Spinal cord (tissue), 10 donors: ENCODE results near the gene NCOR2. TPM values are rescaled to one million over a fixed set of nuclear protein-coding genes. Genes with fewer than 3 reads are reported as not detected.

ENCODE experiments used
- DNase-seq, 6 donors: peaks; one replicate each; pipeline versions ENCODE4 v3.0.0 to v3.0.0-alpha.2; 2013 to 2015; ENCODE audit warnings: low spot score in 6 of 6, low read depth in 4 of 6
- H3K27ac ChIP-seq: one replicate; pipeline ENCODE4 v1.5.1; 2013; ENCODE audit warnings: low read depth, low read length, control low read depth
- H3K27me3 ChIP-seq: one replicate; pipeline ENCODE4 v1.6.1; 2013; ENCODE audit warnings: low read length; ENCODE audit not compliant: control insufficient read depth, insufficient read depth
- H3K36me3 ChIP-seq: one replicate; pipeline ENCODE4 v1.6.1; 2013; ENCODE audit warnings: low read length; ENCODE audit not compliant: control insufficient read depth, insufficient read depth
- H3K4me1 ChIP-seq: one replicate; pipeline ENCODE4 v1.6.1; 2013; ENCODE audit warnings: low read length; ENCODE audit not compliant: control insufficient read depth, insufficient read depth
- H3K4me3 ChIP-seq: one replicate; pipeline ENCODE4 v1.5.1; 2013; ENCODE audit warnings: low read depth, low read length, control low read depth
- H3K9me3 ChIP-seq: one replicate; pipeline ENCODE4 v1.6.1; 2013; ENCODE audit warnings: low read length; ENCODE audit not compliant: control insufficient read depth, insufficient read depth
- WGBS: methylation state at CpG from one replicate; pipeline ENCODE4 v1.1.5; 2013; ENCODE audit warnings: missing lambda C conversion rate; ENCODE audit not compliant: insufficient coverage; 5-methylcytosine and 5-hydroxymethylcytosine counted together
- polyA plus RNA-seq, 2 donors: library from polyadenylated mRNA; unstranded; fragments of 120-200 nt; gene quantifications; one replicate each; pipeline ENCODE4 v1.2.1, GENCODE V29; 2013; ENCODE audit not compliant: insufficient read length in 2 of 2
- total RNA-seq, 2 donors: library from RNA; depleted of rRNA in 1 of 2; stranded (reverse); fragments of 120-200 nt in 1 of 2; fragments of >200 nt in 1 of 2; gene quantifications; one replicate each; pipeline versions ENCODE4 v1.2.3 to v1.2.4, GENCODE V29; 2013 to 2014
- donor health status: healthy.

The NCOR2 gene
- total and polyA plus RNA-seq, 4 donors, result 29.4 to 113 (median 67.7) TPM

GRCh38 chr12:124578854-124579253, 11.4 kb upstream of the NCOR2 start:
- Histone ChIP-seq H3K27me3 (no peaks in the 10 kb centered on the region), H3K4me1 (peaks cover 15% of the 10 kb centered on the region), H3K27ac (no peak overlapping the region), H3K4me3 (no peak overlapping the region), H3K9me3 (peaks cover 5% of the 10 kb centered on the region), H3K36me3 (no peaks in the 10 kb centered on the region)
- no peak for DNase-seq
- 100% methylated on average over 2 of the region's 3 CpGs for WGBS

DNA sequence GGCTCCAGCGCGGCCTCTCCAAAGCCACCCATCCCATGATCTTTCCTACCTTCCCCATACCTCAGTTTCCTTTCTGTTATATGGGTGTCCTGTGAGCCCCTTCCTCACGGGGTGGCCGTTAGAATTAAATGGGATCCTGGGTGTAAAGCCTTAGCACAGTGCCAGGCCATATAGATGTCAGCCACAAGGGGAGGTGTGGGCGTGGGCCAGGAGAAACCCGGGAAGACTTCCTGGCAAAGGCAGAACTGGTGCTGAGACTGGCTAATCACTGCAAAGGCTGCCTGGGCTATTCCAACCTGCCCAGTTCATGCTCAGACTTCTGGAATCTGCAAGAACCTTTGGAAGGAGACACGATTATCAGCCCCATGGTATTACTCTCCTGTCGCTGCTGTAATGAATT, 11.0 kb upstream of the NCOR2 start:
- no peaks in the 10 kb centered on the region for H3K36me3 ChIP-seq
- peaks cover 5% of the 10 kb centered on the region for H3K9me3 ChIP-seq
- H3K27ac ChIP-seq, result no peak overlapping the region
- no peak for DNase-seq
- no peak overlapping the region for H3K4me3 ChIP-seq
- 95% methylated on average over 4 of the region's 8 CpGs for WGBS
- H3K27me3 ChIP-seq, result no peaks in the 10 kb centered on the region
- peaks cover 17% of the 10 kb centered on the region for H3K4me1 ChIP-seq

DNA sequence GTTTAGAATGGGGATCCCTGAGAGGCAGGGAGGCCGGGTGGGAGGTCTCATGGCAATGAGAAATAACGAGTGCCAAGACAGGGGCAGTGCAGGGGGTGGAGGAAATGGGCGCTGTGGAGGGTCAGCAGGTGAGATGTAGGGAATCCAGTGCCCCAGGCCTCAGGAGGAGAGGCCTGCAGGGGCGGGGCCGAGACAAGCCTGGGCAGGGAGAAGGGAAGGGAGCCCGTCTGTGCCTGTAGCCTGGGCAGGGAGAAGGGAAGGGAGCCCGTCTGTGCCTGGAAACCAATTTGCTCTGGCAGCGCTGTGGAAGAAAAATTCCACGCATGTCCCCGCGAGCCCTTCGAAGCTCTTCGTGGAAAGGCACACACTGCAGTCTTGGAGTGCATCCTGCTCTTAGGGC, 10.6 kb upstream of the NCOR2 start:
- WGBS, result 79% methylated on average over 13 of the region's 13 CpGs
- H3K4me1 ChIP-seq, result peaks cover 17% of the 10 kb centered on the region
- H3K9me3 ChIP-seq, result peaks cover 5% of the 10 kb centered on the region
- H3K27me3 ChIP-seq, result no peaks in the 10 kb centered on the region
- H3K36me3 ChIP-seq, result no peaks in the 10 kb centered on the region
- H3K27ac ChIP-seq, result no peak overlapping the region
- no peak for DNase-seq
- H3K4me3 ChIP-seq, result no peak overlapping the region

DNA sequence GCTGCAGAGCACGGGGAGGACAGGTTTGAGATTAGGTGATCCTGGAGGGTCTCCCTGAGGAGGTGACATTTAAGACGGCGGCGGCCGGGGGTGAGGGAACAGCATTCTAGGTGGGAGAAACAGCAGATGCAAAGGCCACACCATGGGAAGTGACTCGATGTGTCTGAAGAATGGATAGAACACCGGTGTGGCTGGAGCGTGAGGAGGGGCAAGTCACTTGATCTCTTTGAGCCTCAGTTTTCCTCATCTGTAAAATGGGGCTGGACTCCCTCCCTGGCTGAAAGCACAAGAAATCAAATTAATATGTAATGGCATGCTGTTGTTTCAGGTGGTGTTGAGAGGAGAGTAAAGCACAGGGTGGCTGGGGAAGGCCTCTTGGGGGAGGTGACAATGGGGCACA, 10.0 kb upstream of the NCOR2 start:
- peaks cover 5% of the 10 kb centered on the region for H3K9me3 ChIP-seq
- H3K36me3 ChIP-seq, result no peaks in the 10 kb centered on the region
- no peaks in the 10 kb centered on the region for H3K27me3 ChIP-seq
- H3K27ac ChIP-seq, result no peak overlapping the region
- 89% methylated on average over 8 of the region's 8 CpGs for WGBS
- H3K4me1 ChIP-seq, result peaks cover 16% of the 10 kb centered on the region
- no peak overlapping the region for H3K4me3 ChIP-seq
- no peak for DNase-seq

GRCh38 chr12:124576061-124576650, 8.7 kb upstream of the NCOR2 start:
- Histone ChIP-seq H3K27me3 (no peaks in the 10 kb centered on the region), H3K4me3 (no peak overlapping the region), H3K4me1 (peaks cover 6% of the 10 kb centered on the region), H3K27ac (no peak overlapping the region), H3K9me3 (peaks cover 5% of the 10 kb centered on the region), H3K36me3 (no peaks in the 10 kb centered on the region)
- no peak for DNase-seq
- WGBS, result 93% methylated on average over 6 of the region's 8 CpGs

DNA sequence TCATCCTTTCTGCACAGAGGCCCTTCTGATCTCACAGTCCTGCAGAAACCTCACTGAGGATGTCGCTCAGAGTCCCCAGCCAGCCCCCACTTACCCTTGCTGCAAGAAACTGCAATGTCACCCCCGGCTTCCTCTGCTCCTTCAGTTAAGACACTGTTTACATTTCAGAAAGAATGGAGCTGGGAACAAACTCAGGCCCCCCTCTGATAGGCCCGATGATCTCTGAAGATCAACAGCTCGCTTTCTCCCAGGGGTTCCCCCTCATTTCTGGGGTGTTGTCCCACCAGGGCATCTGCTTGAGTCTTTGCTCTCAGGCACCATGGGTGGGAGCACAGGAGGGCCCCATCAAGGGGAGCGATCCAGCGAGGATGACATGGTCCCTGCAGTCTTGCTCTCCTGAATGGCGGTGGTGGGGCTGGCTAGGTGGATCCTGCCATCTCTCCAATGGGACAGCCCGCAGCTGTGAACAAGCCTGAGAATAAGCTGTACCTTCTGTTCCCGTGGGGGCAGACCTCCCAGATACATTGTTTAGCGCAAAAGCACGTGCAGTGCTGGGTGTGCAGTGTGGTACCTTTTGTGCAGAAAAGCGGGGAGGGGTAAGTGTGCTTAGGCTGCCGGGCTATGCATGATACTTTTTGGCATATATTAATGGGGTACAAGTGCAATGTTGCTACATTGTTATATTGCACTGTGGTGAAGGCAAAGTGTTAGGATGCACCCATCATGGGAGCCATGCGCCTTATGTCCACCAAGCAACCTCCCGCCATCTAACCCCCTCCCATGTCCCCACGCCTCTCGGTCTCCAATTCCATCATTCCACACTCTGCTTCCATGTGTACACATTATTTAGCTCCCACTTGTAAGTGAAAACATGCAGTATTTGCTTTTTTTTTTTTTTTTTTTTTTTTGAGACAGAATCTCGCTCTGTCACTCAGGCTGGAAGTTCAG, 6.7 kb upstream of the NCOR2 start:
- Histone ChIP-seq H3K36me3 (no peaks in the 10 kb centered on the region), H3K9me3 (no peaks in the 10 kb centered on the region), H3K4me1 (peaks cover 14% of the 10 kb centered on the region), H3K27me3 (no peaks in the 10 kb centered on the region), H3K4me3 (no peak overlapping the region), H3K27ac (no peak overlapping the region)
- 59% methylated on average over 12 of the region's 18 CpGs for WGBS
- no peak for DNase-seq

GRCh38 chr12:124571556-124571955, 4.1 kb upstream of the NCOR2 start:
- Histone ChIP-seq H3K36me3 (no peaks in the 10 kb centered on the region), H3K4me1 (peaks cover 31% of the 10 kb centered on the region), H3K4me3 (no peak overlapping the region), H3K9me3 (no peaks in the 10 kb centered on the region), H3K27ac (no peak overlapping the region), H3K27me3 (no peaks in the 10 kb centered on the region)
- 100% methylated on average over 2 of the region's 2 CpGs for WGBS
- DNase-seq, result no peak

DNA sequence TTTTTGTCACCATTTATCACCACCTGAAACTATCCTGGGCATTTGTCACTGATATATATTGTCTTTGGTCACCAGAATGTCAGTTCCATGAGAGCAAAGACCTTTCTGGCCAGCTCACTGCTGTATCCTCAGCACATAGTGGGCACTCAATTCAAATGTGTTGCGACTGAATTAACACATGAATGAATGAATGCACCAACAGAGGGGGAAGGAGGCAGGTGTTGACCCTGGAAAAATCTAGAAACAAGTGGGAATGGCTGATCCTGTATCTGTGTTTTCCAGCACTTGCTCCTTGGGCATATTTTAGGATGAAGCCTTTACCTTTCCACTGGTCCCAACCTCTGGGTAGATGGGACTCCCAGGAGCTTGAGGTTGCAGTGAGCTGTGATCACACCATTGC, 3.4 kb upstream of the NCOR2 start:
- WGBS, result no CpG with 5 or more reads among the region's 1 CpG
- Histone ChIP-seq H3K9me3 (no peaks in the 10 kb centered on the region), H3K27ac (no peak overlapping the region), H3K36me3 (no peaks in the 10 kb centered on the region), H3K27me3 (no peaks in the 10 kb centered on the region), H3K4me1 (peaks cover 38% of the 10 kb centered on the region), H3K4me3 (no peak overlapping the region)
- no peak for DNase-seq

DNA sequence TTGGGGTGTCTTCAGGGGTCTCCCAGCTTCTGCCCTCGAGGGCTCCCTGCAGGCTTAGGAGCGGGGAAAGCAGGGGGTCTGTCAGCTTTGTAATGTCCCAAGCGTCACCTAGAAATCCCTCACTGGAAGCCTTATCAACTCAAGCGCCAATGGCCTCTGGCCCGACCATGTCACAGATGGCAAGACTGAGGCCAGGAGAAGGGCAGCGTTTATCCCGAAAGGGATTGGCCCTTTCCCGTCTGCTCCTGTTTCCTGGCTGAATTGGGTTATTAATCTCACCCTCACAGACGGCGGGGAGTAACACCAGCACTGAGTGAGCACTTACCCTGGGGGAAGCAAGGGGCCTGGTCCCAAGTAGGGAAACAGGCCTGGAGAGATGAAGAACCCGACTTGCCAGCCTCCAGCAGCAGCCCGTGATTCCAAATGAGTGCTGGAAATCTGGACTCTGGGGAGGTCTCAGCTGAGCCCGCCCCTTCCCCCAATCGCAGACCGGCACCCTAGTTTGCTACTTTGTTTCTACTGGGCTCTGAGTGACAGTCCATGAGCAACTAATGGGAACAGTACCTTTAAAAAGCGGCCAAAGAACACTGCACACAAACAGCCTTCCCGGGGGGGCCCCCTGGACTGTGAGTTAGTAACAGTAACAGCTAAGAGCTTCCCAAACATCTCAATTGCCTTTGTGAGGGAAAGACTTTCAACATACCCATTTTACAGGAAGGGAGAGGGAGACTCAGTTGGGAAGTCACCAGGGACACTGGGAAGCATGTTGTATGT, 2.1 kb upstream of the NCOR2 start:
- Histone ChIP-seq H3K27ac (no peak overlapping the region), H3K4me3 (no peak overlapping the region)
- 66% methylated on average over 13 of the region's 17 CpGs for WGBS

More for the DNA sequence above, 2.1 kb upstream of the NCOR2 start:
- Histone ChIP-seq H3K27me3 (no peaks in the 10 kb centered on the region), H3K36me3 (no peaks in the 10 kb centered on the region), H3K9me3 (no peaks in the 10 kb centered on the region), H3K4me1 (peaks cover 51% of the 10 kb centered on the region)
- no peak for DNase-seq
